ENCODE measurements around the gene PHACTR2. TPM values are rescaled to one million over a fixed set of nuclear protein-coding genes. Genes with fewer than 3 reads are reported as not detected.
"Not testable (repeated sequence)": the region's sequence is repeated elsewhere in the genome, so short reads cannot be mapped to it uniquely, and the experiment has no call there.

PHACTR2 gene
- total RNA-seq, 4 donors from 2014 or later: 76.2 to 110 (median 98.2) TPM

GRCh38 chr6:143863771-143864170 lies 186.0 kb downstream of the PHACTR2 start:
- 88 to 89% methylated on average over 2 of the region's 2 CpGs for WGBS, 2 donors
- DNase-seq (ENCODE audit: low spot score in 2 of 2): no peak

GRCh38 chr6:143864234-143864633 lies 186.5 kb downstream of the PHACTR2 start, which contains the start of gene ZC2HC1B:
TSS of gene ZC2HC1B (plus strand) at chr6:143864474. CDS start at chr6:143864540, 66 bp downstream.
- H3K4me3 ChIP-seq: no peak within 1 kb of the TSS
- no peaks in the 10 kb centered on the region for H3K4me1 ChIP-seq
- 91 to 92% methylated on average over 1 of the region's 1 CpG for WGBS, 2 donors
- no peaks in the 10 kb centered on the region for H3K9me3 ChIP-seq
- DNase-seq (ENCODE audit: low spot score in 2 of 2): no peak
- no peaks in the 10 kb centered on the region for H3K27me3 ChIP-seq
- peaks cover 0 to 89% (median 6%) of the 10 kb centered on the region in 3 donors for H3K36me3 ChIP-seq
- H3K27ac ChIP-seq: no peak within 1 kb of the TSS
- TF ChIP-seq CTCF (IDR thresholded peaks at IDR 0.05) (no peak), EP300 (IDR thresholded peaks at IDR 0.05) (no peak), POLR2A (IDR thresholded peaks at IDR 0.05) (no peak)

More at GRCh38 chr6:143863771-143864170, 186.0 kb downstream of the PHACTR2 start:
- Histone ChIP-seq H3K4me3 (no peak overlapping the region), H3K4me1 (no peaks in the 10 kb centered on the region), H3K9me3 (no peaks in the 10 kb centered on the region), H3K36me3 (peaks cover 0 to 89% (median 6%) of the 10 kb centered on the region in 3 donors), H3K27me3 (no peaks in the 10 kb centered on the region), H3K27ac (no peak overlapping the region)
- TF ChIP-seq CTCF (IDR thresholded peaks at IDR 0.05): no peak
- no peak for TF ChIP-seq POLR2A (IDR thresholded peaks at IDR 0.05)
- TF ChIP-seq EP300 (IDR thresholded peaks at IDR 0.05): no peak

GRCh38 chr6:143867236-143867635 lies 189.5 kb downstream of the PHACTR2 start:
- no peak for DNase-seq (ENCODE audit: low spot score in 2 of 2)
- Histone ChIP-seq H3K36me3 (peaks cover 0 to 60% (median 0%) of the 10 kb centered on the region in 3 donors), H3K4me1 (no peaks in the 10 kb centered on the region), H3K27ac (no peak overlapping the region), H3K27me3 (no peaks in the 10 kb centered on the region), H3K4me3 (no peak overlapping the region), H3K9me3 (no peaks in the 10 kb centered on the region)
- TF ChIP-seq EP300 (IDR thresholded peaks at IDR 0.05): no peak
- no peak for TF ChIP-seq POLR2A (IDR thresholded peaks at IDR 0.05)
- no peak for TF ChIP-seq CTCF (IDR thresholded peaks at IDR 0.05)

GRCh38 chr6:143868808-143869207 lies 191.0 kb downstream of the PHACTR2 start:
- H3K36me3 ChIP-seq: peaks cover 0 to 44% (median 0%) of the 10 kb centered on the region in 3 donors
- WGBS, 2 donors: 94 to 98% methylated on average over 3 of the region's 3 CpGs
- not testable (repeated sequence) for H3K4me1 ChIP-seq; H3K27ac ChIP-seq; H3K9me3 ChIP-seq; H3K27me3 ChIP-seq; H3K4me3 ChIP-seq; DNase-seq (ENCODE audit: low spot score in 2 of 2)

- H3K36me3 ChIP-seq: peaks cover 0 to 20% (median 0%) of the 10 kb centered on the region in 3 donors
- H3K27ac ChIP-seq; H3K27me3 ChIP-seq; H3K4me1 ChIP-seq; H3K4me3 ChIP-seq; H3K9me3 ChIP-seq; DNase-seq (ENCODE audit: low spot score in 2 of 2): not testable (repeated sequence)
- WGBS, 2 donors: 85 to 92% methylated on average over 1 of the region's 1 CpG
Observed at GRCh38 chr6:143871202-143871730, 193.5 kb downstream of the PHACTR2 start.

- WGBS, 2 donors: 86 to 91% methylated on average over 2 of the region's 2 CpGs
- H3K27me3 ChIP-seq: no peaks in the 10 kb centered on the region
- no peak for DNase-seq (ENCODE audit: low spot score in 2 of 2)
- peaks cover 0 to 11% (median 0%) of the 10 kb centered on the region in 3 donors for H3K36me3 ChIP-seq
- no peak overlapping the region for H3K27ac ChIP-seq
- no peak overlapping the region for H3K4me3 ChIP-seq
- no peaks in the 10 kb centered on the region for H3K4me1 ChIP-seq
- TF ChIP-seq CTCF (IDR thresholded peaks at IDR 0.05) (no peak), EP300 (IDR thresholded peaks at IDR 0.05) (no peak), POLR2A (IDR thresholded peaks at IDR 0.05) (no peak)
- no peaks in the 10 kb centered on the region for H3K9me3 ChIP-seq
Observed at GRCh38 chr6:143872201-143872600, 194.4 kb downstream of the PHACTR2 start.

- H3K27ac ChIP-seq; H3K27me3 ChIP-seq; H3K4me3 ChIP-seq; H3K9me3 ChIP-seq; H3K36me3 ChIP-seq; DNase-seq (ENCODE audit: low spot score in 2 of 2); H3K4me1 ChIP-seq: not testable (repeated sequence)
- WGBS, 2 donors: 92 to 93% methylated on average over 4 of the region's 4 CpGs
Observed at GRCh38 chr6:143873600-143873999, 195.8 kb downstream of the PHACTR2 start.

- H3K9me3 ChIP-seq; H3K27me3 ChIP-seq; H3K4me1 ChIP-seq; DNase-seq (ENCODE audit: low spot score in 2 of 2); H3K36me3 ChIP-seq; H3K27ac ChIP-seq; H3K4me3 ChIP-seq: not testable (repeated sequence)
Observed at GRCh38 chr6:143874503-143874902, 196.7 kb downstream of the PHACTR2 start.

Measured in tibial nerve (tissue), 4 donors.